Keratinocyte (primary cell): ENCODE data around the gene KMT2C. TPM values are rescaled to one million over a fixed set of nuclear protein-coding genes. Genes with fewer than 3 reads are reported as not detected.

Source experiments
- DNase-seq: peaks from one replicate; pipeline ENCODE4 v3.0.0-alpha.2; 2011; ENCODE audit warnings: low read depth, missing footprints, low spot score
- FAIRE-seq: peaks from 2 replicates; lab custom pipeline; 2011; peaks lifted over from hg19 to GRCh38; lab: Jason Lieb, UNC
- H2AFZ ChIP-seq: 2 replicates; pipeline ENCODE4 v1.6.0; 2012; ENCODE audit warnings: low read length, control low read depth, inconsistent platforms; ENCODE audit not compliant: control insufficient read depth
- H3K27ac ChIP-seq: 2 replicates; pipeline ENCODE4 v1.5.1; 2011; ENCODE audit warnings: low read length; ENCODE audit not compliant: control insufficient read depth, insufficient read depth
- H3K27me3 ChIP-seq: 3 replicates; pipeline ENCODE4 v1.6.0; 2011; ENCODE audit warnings: low read length; ENCODE audit not compliant: control insufficient read depth, insufficient read depth; ENCODE audit errors: extremely low read depth
- H3K36me3 ChIP-seq, 2 experiments: 2 replicates in 1 of 2; 3 replicates in 1 of 2; pipeline ENCODE4 v1.5.1; 2011; ENCODE audit warnings: low read length in 2 of 2, mild to moderate bottlenecking in 1 of 2; ENCODE audit not compliant: control insufficient read depth in 2 of 2, insufficient read depth in 2 of 2; ENCODE audit errors: extremely low read depth in 1 of 2
- H3K4me1 ChIP-seq: 3 replicates; pipeline ENCODE4 v1.5.1; 2011; ENCODE audit warnings: low read length; ENCODE audit not compliant: control insufficient read depth, insufficient read depth; ENCODE audit errors: extremely low read depth
- H3K4me2 ChIP-seq: 3 replicates; pipeline ENCODE4 v1.6.0; 2011; ENCODE audit warnings: low read depth, low read length; ENCODE audit not compliant: control insufficient read depth, insufficient read depth; ENCODE audit errors: extremely low read depth
- H3K4me3 ChIP-seq, 3 experiments: fragments of 200-600 bp in 1 of 3; sonication (generic) in 1 of 3; 2 replicates in 2 of 3; 3 replicates in 1 of 3; pipeline ENCODE4 v1.5.1; 2011 to 2016; ENCODE audit warnings: low read length in 3 of 3, mild to moderate bottlenecking in 3 of 3, control low read depth in 2 of 3, inconsistent platforms in 1 of 3, low read depth in 1 of 3, mixed read lengths in 1 of 3, mixed run types in 1 of 3, moderate library complexity in 1 of 3; ENCODE audit not compliant: control insufficient read depth in 2 of 3, insufficient read depth in 2 of 3; ENCODE audit errors: extremely low read depth in 1 of 3
- H3K79me2 ChIP-seq: 2 replicates; pipeline ENCODE4 v1.6.0; 2012; ENCODE audit warnings: low read length; ENCODE audit not compliant: control insufficient read depth, insufficient read depth
- H3K9ac ChIP-seq: 3 replicates; pipeline ENCODE4 v1.6.0; 2011; ENCODE audit warnings: low read length; ENCODE audit not compliant: control insufficient read depth, insufficient read depth; ENCODE audit errors: extremely low read depth
- H3K9me1 ChIP-seq: 3 replicates; pipeline ENCODE4 v1.6.0; 2011; ENCODE audit warnings: low read length; ENCODE audit not compliant: control insufficient read depth, insufficient read depth; ENCODE audit errors: extremely low read depth
- H3K9me3 ChIP-seq: 2 replicates; pipeline ENCODE4 v1.5.1; 2012; ENCODE audit warnings: low read depth, low read length; ENCODE audit not compliant: control insufficient read depth
- H4K20me1 ChIP-seq: 3 replicates; pipeline ENCODE4 v1.6.0; 2011; ENCODE audit warnings: low read length; ENCODE audit not compliant: control insufficient read depth, insufficient read depth; ENCODE audit errors: extremely low read depth
- CTCF ChIP-seq, 3 experiments: IDR thresholded peaks in 1 of 3; conservative IDR thresholded peaks in 1 of 3; optimal IDR thresholded peaks in 1 of 3; 2 replicates in 2 of 3; 3 replicates in 1 of 3; pipeline versions ENCODE3 to v1.5.1; 2011; ENCODE audit warnings: low read length in 3 of 3, mild to moderate bottlenecking in 3 of 3, moderate library complexity in 2 of 3, control low read depth in 1 of 3, inconsistent platforms in 1 of 3; ENCODE audit not compliant: insufficient read depth in 2 of 3; ENCODE audit errors: extremely low read depth in 1 of 3
- EZH2 ChIP-seq: IDR thresholded peaks from one replicate; pipeline ENCODE4 v1.6.1; 2012; ENCODE audit warnings: inconsistent platforms, mild to moderate bottlenecking, low read length, moderate library complexity
- dilution Hi-C: fragments of 300-500 bp; cut with MboI; formaldehyde crosslinking; loops from one replicate; pipeline ENCODE4 v1.7.0; 2020; ENCODE audit warnings: low sequenced_read_pairs; ENCODE audit not compliant: extremely low pct_ligation_motif_present
- polyA plus RNA-seq, 5 experiments: library from polyadenylated mRNA; depleted of rRNA in 3 of 5; stranded (reverse) in 3 of 5; stranded (forward) in 1 of 5; unstranded in 1 of 5; fragments of >200 nt; gene quantifications; 1 replicate in 1 of 5; 2 replicates in 3 of 5; 3 replicates in 1 of 5; pipeline versions ENCODE4 v1.2.1 to v1.2.3, GENCODE V29; 2011 to 2012; ENCODE audit warnings: missing spikeins in 2 of 5, low read depth in 1 of 5, low replicate concordance in 1 of 5

The KMT2C gene
- polyA plus RNA-seq, 1 donor (not counting 4 experiments of a cell fraction or from before 2014, with no cell fraction given) = 8.5 TPM

- FAIRE-seq (no peak), DNase-seq (no peak)
- TF ChIP-seq CTCF (optimal IDR thresholded peaks at IDR 0.05 in 1 of 3, IDR thresholded peaks at IDR 0.05 in 1 of 3, conservative IDR thresholded peaks at IDR 0.05 in 1 of 3; ENCODE audit: extremely low read depth in 1 of 3, insufficient read depth in 2 of 3, low read length in 3 of 3) (no peak), EZH2 (no peak)
- no peaks in the 10 kb centered on the region for H3K9me3 ChIP-seq
- peaks cover 3 to 8% of the 10 kb centered on the region in 2 experiments for H3K36me3 ChIP-seq
- no peaks in the 10 kb centered on the region for H4K20me1 ChIP-seq
- dilution Hi-C loops = no loop called here
- H3K9me1 ChIP-seq = no peaks in the 10 kb centered on the region
- no peaks in the 10 kb centered on the region for H3K79me2 ChIP-seq
- no peak overlapping the region for H2AFZ ChIP-seq
- H3K27ac ChIP-seq = no peak overlapping the region
- no peak overlapping the region for H3K4me2 ChIP-seq
- no peaks in the 10 kb centered on the region for H3K27me3 ChIP-seq
- H3K4me3 ChIP-seq = no peak overlapping the region
- H3K4me1 ChIP-seq = no peaks in the 10 kb centered on the region
- no peak overlapping the region for H3K9ac ChIP-seq
Observed at GRCh38 chr7:152106990-152107389, 328.8 kb downstream of the KMT2C start.

GRCh38 chr7:152105205-152105604 is 330.6 kb downstream of the KMT2C start:
- H3K4me2 ChIP-seq = no peak overlapping the region
- H3K79me2 ChIP-seq = no peaks in the 10 kb centered on the region
- H3K27ac ChIP-seq = no peak overlapping the region
- no peaks in the 10 kb centered on the region for H3K27me3 ChIP-seq
- dilution Hi-C loops = no loop called here
- no peak for FAIRE-seq
- H4K20me1 ChIP-seq = no peaks in the 10 kb centered on the region
- no peak for DNase-seq
- H3K4me3 ChIP-seq = no peak overlapping the region
- no peaks in the 10 kb centered on the region for H3K4me1 ChIP-seq
- TF ChIP-seq CTCF (optimal IDR thresholded peaks at IDR 0.05 in 1 of 3, IDR thresholded peaks at IDR 0.05 in 1 of 3, conservative IDR thresholded peaks at IDR 0.05 in 1 of 3; ENCODE audit: extremely low read depth in 1 of 3, insufficient read depth in 2 of 3, low read length in 3 of 3) = no peak
- no peak for TF ChIP-seq EZH2
- H3K9me1 ChIP-seq = no peaks in the 10 kb centered on the region
- H3K36me3 ChIP-seq = peaks cover 3 to 8% of the 10 kb centered on the region in 2 experiments
- no peaks in the 10 kb centered on the region for H3K9me3 ChIP-seq
- H3K9ac ChIP-seq = no peak overlapping the region
- H2AFZ ChIP-seq = no peak overlapping the region
